SK-N-SH (cell line): ENCODE measurements around the gene LDLRAD1. TPM values are rescaled to one million over a fixed set of nuclear protein-coding genes. Genes with fewer than 3 reads are reported as not detected.
"Not testable (repeated sequence)": the region's sequence is repeated elsewhere in the genome, so short reads cannot be mapped to it uniquely, and the experiment has no call there.

Experiments
- CTCF ChIA-PET: fragments of 300-600, 350-600 bp; formaldehyde crosslinking; extraction: SDS; loops from one replicate; lab custom pipeline; 2021; lab: Yijun Ruan, JAX
- POLR2A ChIA-PET: fragments of 350-600 bp; sonication (Branson Sonifier 250); formaldehyde crosslinking; extraction: SDS; loops from one replicate; lab custom pipeline; 2020; ENCODE audit warnings: antibody characterized with exemption, inconsistent platforms; lab: Yijun Ruan, JAX
- DNase-seq: peaks from one replicate; pipeline ENCODE4 v3.0.0; 2012
- H2AFZ ChIP-seq: fragments of 200-600 bp; sonication (generic); 2 replicates; pipeline ENCODE4 v1.8.1; 2016; ENCODE audit warnings: antibody characterized with exemption, mild to moderate bottlenecking, low read depth
- H3F3A ChIP-seq: fragments of 200-600 bp; sonication (generic); replicated peaks from 2 replicates; pipeline ENCODE3; 2016; ENCODE audit warnings: antibody characterized with exemption, mild to moderate bottlenecking; ENCODE audit not compliant: insufficient read depth
- H3K27ac ChIP-seq, 2 experiments: fragments of 200-500 bp in 1 of 2; fragments of 200-600 bp in 1 of 2; sonication (Bioruptor generic) in 1 of 2; sonication (generic), shearing (Covaris generic) in 1 of 2; 2 replicates each; pipeline versions ENCODE4 v1.5.1 to v1.6.1; 2014 to 2016; ENCODE audit warnings: low read depth in 2 of 2, inconsistent platforms in 1 of 2, low read length in 1 of 2, mild to moderate bottlenecking in 1 of 2, mixed read lengths in 1 of 2
- H3K27me3 ChIP-seq: fragments of 200-600 bp; sonication (generic), shearing (Covaris generic); 2 replicates; pipeline ENCODE4 v1.6.1; 2016; ENCODE audit warnings: mixed run types; ENCODE audit not compliant: insufficient read depth
- H3K36me3 ChIP-seq, 2 experiments: fragments of 200-500 bp in 1 of 2; fragments of 200-600 bp in 1 of 2; sonication (Bioruptor generic) in 1 of 2; sonication (generic) in 1 of 2; replicated peaks in 1 of 2; 2 replicates each; pipeline versions ENCODE3 to v1.5.1; 2014 to 2016; ENCODE audit warnings: low read length in 1 of 2, mild to moderate bottlenecking in 1 of 2; ENCODE audit not compliant: insufficient read depth in 2 of 2, control insufficient read depth in 1 of 2
- H3K4me1 ChIP-seq, 2 experiments: fragments of 200-500 bp in 1 of 2; fragments of 200-600 bp in 1 of 2; sonication (Bioruptor generic) in 1 of 2; sonication (generic), shearing (Covaris generic) in 1 of 2; 2 replicates each; pipeline versions ENCODE4 v1.5.1 to v1.6.1; 2014 to 2016; ENCODE audit warnings: low read depth in 1 of 2, low read length in 1 of 2, mixed run types in 1 of 2; ENCODE audit not compliant: insufficient read depth in 2 of 2, control insufficient read depth in 1 of 2
- H3K4me2 ChIP-seq: fragments of 200-600 bp; sonication (generic), shearing (Covaris generic); 2 replicates; pipeline ENCODE4 v1.6.1; 2017; ENCODE audit warnings: mixed run types
- H3K4me3 ChIP-seq, 2 experiments: fragments of 200-500 bp in 1 of 2; fragments of 200-600 bp in 1 of 2; sonication (Bioruptor generic) in 1 of 2; sonication (generic), shearing (Covaris generic) in 1 of 2; 2 replicates each; pipeline versions ENCODE4 v1.5.1 to v1.8.1; 2014 to 2016; ENCODE audit warnings: low read depth in 2 of 2, inconsistent platforms in 1 of 2, low read length in 1 of 2, mild to moderate bottlenecking in 1 of 2, mixed read lengths in 1 of 2, moderate library complexity in 1 of 2
- H3K79me2 ChIP-seq: fragments of 200-600 bp; sonication (generic); 2 replicates; pipeline ENCODE4 v1.8.1; 2017; ENCODE audit warnings: mild to moderate bottlenecking; ENCODE audit not compliant: insufficient read depth
- H3K9ac ChIP-seq: fragments of 200-600 bp; sonication (generic); 2 replicates; pipeline ENCODE4 v1.6.1; 2017; ENCODE audit warnings: mixed run types
- H3K9me2 ChIP-seq: fragments of 200-600 bp; sonication (generic); 2 replicates; pipeline ENCODE4 v1.6.1; 2017; ENCODE audit warnings: mixed run types
- H3K9me3 ChIP-seq: fragments of 200-600 bp; sonication (generic); 2 replicates; pipeline ENCODE4 v1.6.1; 2017; ENCODE audit warnings: mixed run types, mild to moderate bottlenecking, moderate library complexity
- H4K20me1 ChIP-seq: fragments of 200-600 bp; sonication (generic); 2 replicates; pipeline ENCODE4 v1.6.1; 2017; ENCODE audit warnings: mild to moderate bottlenecking, mixed run types; ENCODE audit not compliant: insufficient read depth
- EP300 ChIP-seq, 2 experiments: IDR thresholded peaks; 2 replicates each; pipeline versions ENCODE4 v1.4.0 to v1.6.1; 2012; ENCODE audit warnings: borderline replicate concordance in 1 of 2, low read depth in 1 of 2, low read length in 1 of 2
- FOSL2 ChIP-seq: IDR thresholded peaks from 2 replicates; pipeline ENCODE4 v1.4.0; 2012; ENCODE audit warnings: low read depth, mild to moderate bottlenecking, moderate library complexity, borderline replicate concordance
- GABPA ChIP-seq: IDR thresholded peaks from 2 replicates; pipeline ENCODE4 v1.4.0; 2012; ENCODE audit warnings: low read depth, mild to moderate bottlenecking
- MEF2A ChIP-seq: IDR thresholded peaks from 2 replicates; pipeline ENCODE4 v1.4.0; 2012; ENCODE audit warnings: low read depth, borderline replicate concordance
- NFIC ChIP-seq: IDR thresholded peaks from 2 replicates; pipeline ENCODE4 v1.4.0; 2012; ENCODE audit warnings: borderline replicate concordance
- RAD21 ChIP-seq: IDR thresholded peaks from 2 replicates; pipeline ENCODE4 v1.6.1; 2012; ENCODE audit warnings: mild to moderate bottlenecking, low read length
- RFX5 ChIP-seq: IDR thresholded peaks from 2 replicates; pipeline ENCODE4 v1.6.1; 2012; ENCODE audit warnings: mild to moderate bottlenecking, improper control_type of control experiment, low read length
- RXRA ChIP-seq: IDR thresholded peaks from 2 replicates; pipeline ENCODE4 v1.4.0; 2012; ENCODE audit warnings: low read depth, mild to moderate bottlenecking, borderline replicate concordance
- TAF1 ChIP-seq: IDR thresholded peaks from 2 replicates; pipeline ENCODE4 v1.6.1; 2012; ENCODE audit warnings: low read depth, mild to moderate bottlenecking, low read length, moderate library complexity, borderline replicate concordance
- WGBS: methylation state at CpG from one replicate; pipeline ENCODE4 v1.1.6; 2017; ENCODE audit warnings: low lambda C conversion rate; 5-methylcytosine and 5-hydroxymethylcytosine counted together
- polyA plus RNA-seq, 3 experiments: library from polyadenylated mRNA; depleted of rRNA; stranded (reverse); fragments of >200 nt; gene quantifications; 2 replicates each; pipeline ENCODE4 v1.2.3, GENCODE V29; 2012
- TF ChIP-seq, protein P1 (sequence below): IDR thresholded peaks from 2 replicates; pipeline ENCODE4 v1.4.0; 2012; ENCODE audit warnings: low read depth, borderline replicate concordance

LDLRAD1 gene
- polyA plus RNA-seq, 1 of the 3 experiments (the other 2 are of a cell fraction) = not detected

DNA sequence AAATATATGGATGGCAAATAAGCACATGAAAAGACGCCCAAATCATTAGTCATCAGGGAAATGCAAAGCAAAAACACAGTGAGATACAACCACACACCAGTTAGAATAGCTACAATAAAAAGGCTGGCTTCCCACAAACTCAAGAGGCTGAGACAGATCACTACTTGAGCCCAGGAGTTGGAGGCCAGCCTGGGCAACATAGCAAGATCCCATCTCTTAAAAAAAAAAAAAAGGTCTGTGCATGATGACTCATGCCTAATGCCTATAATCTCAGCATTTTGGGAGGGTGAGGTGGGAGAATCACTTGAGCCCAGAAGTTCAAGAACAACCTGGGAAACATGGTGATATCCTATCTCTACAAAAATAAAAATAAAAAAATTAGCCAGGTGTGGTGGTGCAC, 19.8 kb downstream of the LDLRAD1 start (continued):
- TF ChIP-seq RXRA (no peak), EP300 (IDR thresholded peaks at IDR 0.05; ENCODE audit: borderline replicate concordance in 1 of 2, low read depth in 1 of 2, low read length in 1 of 2) (no peak), NFIC (no peak), TAF1 (no peak), MEF2A (no peak), FOSL2 (no peak), RFX5 (no peak), GABPA (no peak)
- TF ChIP-seq, protein P1, sequence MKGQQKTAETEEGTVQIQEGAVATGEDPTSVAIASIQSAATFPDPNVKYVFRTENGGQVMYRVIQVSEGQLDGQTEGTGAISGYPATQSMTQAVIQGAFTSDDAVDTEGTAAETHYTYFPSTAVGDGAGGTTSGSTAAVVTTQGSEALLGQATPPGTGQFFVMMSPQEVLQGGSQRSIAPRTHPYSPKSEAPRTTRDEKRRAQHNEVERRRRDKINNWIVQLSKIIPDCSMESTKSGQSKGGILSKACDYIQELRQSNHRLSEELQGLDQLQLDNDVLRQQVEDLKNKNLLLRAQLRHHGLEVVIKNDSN = no peak

DNA sequence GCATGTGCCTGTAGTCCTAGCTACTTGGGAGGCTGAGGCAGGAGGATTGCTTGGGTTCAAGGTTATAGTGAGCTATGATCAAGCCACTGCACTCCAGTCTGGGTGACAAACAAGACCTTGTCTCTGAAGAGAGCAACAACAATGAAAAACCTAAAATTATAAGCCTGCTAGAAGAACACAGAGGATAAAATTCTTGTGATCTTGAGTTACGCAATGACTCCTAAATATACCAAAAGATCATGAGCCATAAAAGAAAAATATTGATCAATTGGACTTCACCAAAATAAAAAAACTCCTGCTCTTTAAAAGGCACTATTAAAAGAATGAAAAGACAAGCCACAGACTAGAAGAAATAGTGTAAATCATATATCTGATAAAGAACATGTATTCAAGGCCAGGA, 22.3 kb downstream of the LDLRAD1 start:
- no peaks in the 10 kb centered on the region for H4K20me1 ChIP-seq
- TF ChIP-seq RAD21 = no peak
- TF ChIP-seq, all 33 proteins: peak for 0

DNA sequence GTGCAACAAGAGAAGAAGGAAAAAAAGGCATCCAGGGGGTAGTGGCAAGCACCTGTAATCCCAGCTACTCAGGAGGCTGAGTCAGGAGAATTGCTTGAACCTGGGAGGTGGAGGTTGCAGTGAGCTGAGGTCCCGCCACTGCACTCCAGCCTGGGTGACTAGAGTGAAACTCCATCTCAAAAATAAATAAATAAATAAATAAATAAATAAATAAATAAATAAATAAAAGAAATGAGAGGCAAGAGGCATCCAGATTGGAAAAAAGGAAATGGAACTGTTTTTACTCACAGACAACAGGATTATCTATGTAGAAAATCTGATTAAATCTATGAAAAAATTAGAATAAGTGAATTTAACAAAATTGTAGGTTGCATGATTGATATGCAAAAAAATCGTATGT, 23.5 kb downstream of the LDLRAD1 start:
- DNase-seq, H3K4me1 ChIP-seq, H3K4me2 ChIP-seq, H3F3A ChIP-seq, H4K20me1 ChIP-seq, H3K9me2 ChIP-seq, H3K4me3 ChIP-seq, H3K36me3 ChIP-seq, H2AFZ ChIP-seq, H3K9ac ChIP-seq, H3K79me2 ChIP-seq, POLR2A ChIA-PET, H3K9me3 ChIP-seq, H3K27ac ChIP-seq, H3K27me3 ChIP-seq: not testable (repeated sequence)
- CTCF ChIA-PET = interaction anchor here (1.0 kb wide), 1 partner anchor 15 kb away, joined by 4 read pairs; no protein-coding TSS in a partner anchor
- WGBS = 70% methylated on average over 2 of the region's 2 CpGs

More for the DNA sequence above, 22.3 kb downstream of the LDLRAD1 start:
- POLR2A ChIA-PET = no interaction called here
- Histone ChIP-seq H3K27ac (no peak overlapping the region), H3K4me3 (no peak overlapping the region), H3K27me3 (no peaks in the 10 kb centered on the region), H3K36me3 (no peaks in the 10 kb centered on the region), H3F3A (no peaks in the 10 kb centered on the region), H3K9me3 (no peaks in the 10 kb centered on the region), H2AFZ (no peak overlapping the region), H3K4me1 (no peaks in the 10 kb centered on the region), H3K9me2 (no peaks in the 10 kb centered on the region), H3K79me2 (no peaks in the 10 kb centered on the region), H3K9ac (no peak overlapping the region), H3K4me2 (no peak overlapping the region)
- CTCF ChIA-PET = no interaction called here
- 56% methylated on average over 1 of the region's 1 CpG for WGBS
- no peak for DNase-seq
